ENCODE measurements around the gene LRRK1.

GRCh38 chr15:101025896-101026631, 106.9 kb downstream of the LRRK1 start:
- no peak for TF ChIP-seq CTCF (conservative IDR thresholded peaks at IDR 0.05; ENCODE audit: low read depth, low read length)
- TF ChIP-seq EZH2 (IDR thresholded peaks at IDR 0.05; ENCODE audit: low read length, unreplicated experiment), result no peak
